Uterus (tissue), 2 donors: ENCODE measurements around the gene MRPS15.

Source experiments
- POLR2A ChIP-seq, 2 donors: fragments of 450-650 bp; IDR thresholded peaks; one replicate each; pipeline ENCODE4 v1.6.1; 2016; ENCODE audit warnings: antibody characterized with exemption in 2 of 2, mild to moderate bottlenecking in 1 of 2, moderate library complexity in 1 of 2
- TF ChIP-seq, protein P1 (sequence below), 4 experiments: fragments of 200-600 bp in 2 of 4; fragments of 450-650 bp in 2 of 4; sonication (generic) in 2 of 4; IDR thresholded peaks; one replicate each; pipeline ENCODE4 v1.5.1; 2016 to 2019; ENCODE audit warnings: antibody characterized with exemption in 4 of 4, mild to moderate bottlenecking in 2 of 4, moderate library complexity in 1 of 4

- TF ChIP-seq, protein P1, sequence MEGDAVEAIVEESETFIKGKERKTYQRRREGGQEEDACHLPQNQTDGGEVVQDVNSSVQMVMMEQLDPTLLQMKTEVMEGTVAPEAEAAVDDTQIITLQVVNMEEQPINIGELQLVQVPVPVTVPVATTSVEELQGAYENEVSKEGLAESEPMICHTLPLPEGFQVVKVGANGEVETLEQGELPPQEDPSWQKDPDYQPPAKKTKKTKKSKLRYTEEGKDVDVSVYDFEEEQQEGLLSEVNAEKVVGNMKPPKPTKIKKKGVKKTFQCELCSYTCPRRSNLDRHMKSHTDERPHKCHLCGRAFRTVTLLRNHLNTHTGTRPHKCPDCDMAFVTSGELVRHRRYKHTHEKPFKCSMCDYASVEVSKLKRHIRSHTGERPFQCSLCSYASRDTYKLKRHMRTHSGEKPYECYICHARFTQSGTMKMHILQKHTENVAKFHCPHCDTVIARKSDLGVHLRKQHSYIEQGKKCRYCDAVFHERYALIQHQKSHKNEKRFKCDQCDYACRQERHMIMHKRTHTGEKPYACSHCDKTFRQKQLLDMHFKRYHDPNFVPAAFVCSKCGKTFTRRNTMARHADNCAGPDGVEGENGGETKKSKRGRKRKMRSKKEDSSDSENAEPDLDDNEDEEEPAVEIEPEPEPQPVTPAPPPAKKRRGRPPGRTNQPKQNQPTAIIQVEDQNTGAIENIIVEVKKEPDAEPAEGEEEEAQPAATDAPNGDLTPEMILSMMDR (IDR thresholded peaks at IDR 0.05), result no peak
- TF ChIP-seq POLR2A (IDR thresholded peaks at IDR 0.05), result no peak
Measured at GRCh38 chr1:36419569-36419968, 44.6 kb downstream of the MRPS15 start.
